NCI-H187 treated with DMSO at 0.1 percent for 48 hours (cell line): ENCODE measurements around the gene ABCC4.
"Not testable (repeated sequence)": the region's sequence is repeated elsewhere in the genome, so short reads cannot be mapped to it uniquely, and the experiment has no call there.

Experiments used
- DNase-seq: peaks from one replicate; lab custom pipeline; 2025; lab: John Stamatoyannopoulos, UW

The ABCC4 gene

GRCh38 chr13:95195146-95195545 is 106.1 kb downstream of the ABCC4 start:
- no peak for DNase-seq

- no peak for DNase-seq
Observed at GRCh38 chr13:95193509-95194230, 107.6 kb downstream of the ABCC4 start.

DNA sequence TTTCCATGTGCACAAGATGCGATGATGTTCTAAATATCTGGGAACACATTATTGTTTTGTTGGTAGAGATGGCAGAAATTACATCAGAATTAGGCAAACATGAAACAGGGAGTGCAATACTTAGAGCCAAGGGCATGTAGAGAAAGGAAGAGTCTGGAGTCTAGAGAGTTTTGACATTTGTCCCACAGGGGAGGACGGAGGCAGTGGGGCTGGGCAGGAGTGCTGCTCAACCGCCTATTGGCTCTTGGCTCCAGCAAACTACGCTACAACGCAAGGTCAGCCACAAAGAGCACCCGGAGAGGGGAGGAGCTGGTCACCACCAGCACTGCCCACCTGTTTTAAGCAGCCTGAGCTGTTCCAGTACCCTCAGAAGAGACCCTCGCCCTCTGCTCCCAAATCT is 108.3 kb downstream of the ABCC4 start:
- no peak for DNase-seq

DNA sequence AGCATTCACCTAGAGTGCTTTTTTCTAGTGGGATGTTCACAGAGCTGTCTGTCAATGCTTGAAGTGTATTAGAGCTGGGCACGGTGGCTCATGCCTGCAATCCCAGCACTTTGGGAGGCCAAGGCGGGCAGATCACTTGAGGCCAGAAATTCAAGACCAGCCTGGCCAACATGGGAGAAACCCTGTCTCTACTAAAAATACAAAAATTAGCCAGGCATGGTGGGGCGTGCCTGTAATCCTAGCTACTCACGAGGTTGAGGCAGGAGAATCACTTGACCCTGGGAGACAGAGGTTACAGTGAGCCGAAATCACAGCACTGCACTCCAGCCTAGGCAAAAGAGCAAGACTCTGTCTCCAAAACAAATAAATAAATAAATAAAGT is 108.7 kb downstream of the ABCC4 start:
- not testable (repeated sequence) for DNase-seq

DNA sequence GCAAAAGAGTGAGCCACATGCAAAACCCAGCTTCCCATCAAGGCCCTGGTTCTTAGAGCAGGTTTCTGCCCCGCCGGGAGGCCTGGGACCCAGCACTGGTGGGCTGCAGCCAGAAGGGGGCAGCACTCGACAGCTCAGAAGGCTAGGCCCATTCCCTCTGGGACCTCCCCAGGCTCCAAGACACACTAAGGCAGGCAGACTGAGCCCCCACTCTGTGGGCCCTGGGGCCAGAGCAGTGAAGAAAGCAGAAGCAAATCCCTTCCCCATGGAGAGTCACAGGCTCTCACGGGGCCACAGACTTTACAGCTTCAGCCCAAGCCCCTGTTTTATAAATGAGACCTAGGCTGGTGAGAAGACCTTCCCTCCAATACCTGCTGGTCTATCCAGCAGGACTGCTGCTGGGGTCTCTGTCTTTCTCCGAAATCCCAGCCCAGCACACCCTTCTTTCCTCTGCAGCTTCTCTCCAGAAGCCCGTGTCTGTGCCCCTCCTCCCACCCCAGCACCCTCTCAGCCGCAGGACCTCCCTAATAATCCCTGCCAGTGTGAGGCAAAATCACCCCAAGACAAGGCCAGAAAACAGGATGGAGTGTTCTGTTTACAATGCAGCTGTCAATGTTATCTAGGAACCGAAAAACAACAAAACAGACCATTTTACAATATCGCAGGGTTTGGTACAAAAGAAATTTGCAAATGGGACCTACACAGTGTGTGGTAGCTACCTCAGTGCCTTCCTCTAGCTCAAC is 109.3 kb downstream of the ABCC4 start:
- no peak for DNase-seq

- no peak for DNase-seq
Observed at GRCh38 chr13:95188128-95188527, 113.1 kb downstream of the ABCC4 start.

GRCh38 chr13:95185851-95186250 is 115.4 kb downstream of the ABCC4 start:
- DNase-seq, result no peak

DNA sequence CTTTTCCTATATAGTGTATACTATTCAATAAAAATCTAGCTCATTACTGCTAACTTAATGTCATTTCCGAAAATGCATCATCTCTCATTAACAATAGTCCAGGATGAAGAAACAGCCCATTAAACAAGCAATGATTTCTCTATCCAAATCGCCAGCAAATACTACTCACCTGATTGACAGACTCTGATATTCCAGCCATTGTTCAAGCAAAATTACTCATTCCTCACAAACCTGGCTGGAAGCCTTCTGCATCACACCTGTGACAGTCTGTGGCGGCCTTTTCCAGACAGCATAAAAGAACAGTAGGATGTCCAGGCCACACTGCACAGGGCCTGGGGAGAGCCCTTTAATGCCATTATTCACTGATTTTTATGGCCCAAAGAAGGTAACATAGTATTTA is 115.9 kb downstream of the ABCC4 start:
- no peak for DNase-seq

DNA sequence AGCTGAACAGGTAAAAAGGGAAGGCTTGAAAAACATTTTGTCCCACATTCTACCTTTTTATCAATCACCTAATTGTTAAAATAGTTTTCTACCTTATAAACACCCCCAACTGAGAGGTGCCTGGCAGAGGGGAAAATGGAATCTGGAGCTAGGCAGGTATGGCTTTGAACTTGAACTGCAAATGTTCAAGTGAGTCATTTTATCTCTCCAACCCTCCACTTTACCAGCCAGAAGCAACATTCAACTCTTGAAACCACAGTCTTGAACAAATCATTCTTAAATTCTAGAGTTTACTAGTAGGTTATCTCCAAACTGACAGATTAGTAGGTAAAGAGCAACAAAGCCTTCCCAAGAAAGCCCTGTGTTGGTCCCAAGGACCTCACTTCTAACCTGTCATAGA is 116.9 kb downstream of the ABCC4 start:
- no peak for DNase-seq

- no peak for DNase-seq
Observed at GRCh38 chr13:95182570-95183265, 118.5 kb downstream of the ABCC4 start.

DNA sequence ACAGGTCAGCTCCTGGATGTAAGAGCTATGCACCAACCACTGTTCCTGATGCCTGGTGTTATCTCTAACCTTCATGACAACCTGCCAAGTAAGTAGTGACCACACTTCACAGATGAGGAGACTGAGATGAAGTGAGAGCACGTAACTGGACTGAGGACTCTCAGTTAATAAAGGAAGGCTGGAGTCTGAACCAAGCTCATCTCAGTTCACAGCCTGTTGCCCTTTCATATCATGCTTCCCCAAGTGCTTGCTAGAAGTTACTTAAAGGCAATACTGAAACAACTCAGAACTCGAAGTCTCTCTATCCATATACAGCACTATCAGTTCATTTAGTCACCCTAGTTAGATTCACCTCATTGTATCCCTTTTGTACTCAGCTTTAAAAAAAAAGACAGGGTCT is 119.7 kb downstream of the ABCC4 start:
- DNase-seq, result no peak

- DNase-seq, result no peak
Observed at GRCh38 chr13:95180513-95181245, 120.6 kb downstream of the ABCC4 start.

GRCh38 chr13:95176611-95177259 is 124.5 kb downstream of the ABCC4 start:
- DNase-seq, result no peak

DNA sequence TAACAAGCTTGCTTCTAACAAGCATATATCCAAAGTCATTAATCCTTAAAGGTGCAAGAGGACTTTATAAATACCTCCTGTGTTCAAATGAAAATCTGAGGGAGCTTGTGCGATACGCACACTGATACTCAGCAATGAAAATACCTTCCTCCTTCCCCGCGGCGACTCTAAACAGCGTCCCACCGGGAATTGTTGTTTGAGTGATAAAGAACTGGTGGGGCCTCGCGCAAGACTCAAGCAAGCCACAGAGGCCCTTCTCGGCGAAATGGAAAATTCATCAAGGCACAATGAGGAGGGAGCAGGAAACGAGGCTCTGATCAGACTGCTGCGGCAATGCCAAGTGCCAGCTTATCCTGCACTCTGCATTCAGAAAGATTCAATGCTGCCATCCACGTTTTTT is 126.7 kb downstream of the ABCC4 start:
- DNase-seq, result no peak

DNA sequence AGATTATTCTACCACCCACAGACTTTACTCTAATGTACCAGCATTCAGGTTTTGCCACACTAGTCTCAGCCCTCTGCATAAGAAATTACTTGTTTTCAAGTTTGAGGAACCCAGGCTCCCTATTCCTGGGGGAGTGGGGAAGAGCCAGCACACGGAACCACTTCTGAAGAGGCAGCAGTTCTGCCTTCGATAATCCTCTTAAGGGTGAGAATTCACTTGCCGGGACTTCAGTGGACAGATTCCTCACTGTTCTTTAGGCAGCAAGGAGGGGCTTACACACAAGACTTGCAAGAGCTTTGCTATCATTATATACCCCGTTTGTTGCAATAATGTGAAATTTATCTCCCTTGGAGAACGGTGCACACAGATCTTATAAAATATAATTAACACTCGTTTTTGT is 133.1 kb downstream of the ABCC4 start:
- DNase-seq, result no peak

- not testable (repeated sequence) for DNase-seq
Observed at GRCh38 chr13:95167003-95167402, 134.2 kb downstream of the ABCC4 start.

- DNase-seq, result no peak
Observed at GRCh38 chr13:95164830-95165229, 136.4 kb downstream of the ABCC4 start.

GRCh38 chr13:95160112-95160906 is 140.9 kb downstream of the ABCC4 start:
- no peak for DNase-seq

DNA sequence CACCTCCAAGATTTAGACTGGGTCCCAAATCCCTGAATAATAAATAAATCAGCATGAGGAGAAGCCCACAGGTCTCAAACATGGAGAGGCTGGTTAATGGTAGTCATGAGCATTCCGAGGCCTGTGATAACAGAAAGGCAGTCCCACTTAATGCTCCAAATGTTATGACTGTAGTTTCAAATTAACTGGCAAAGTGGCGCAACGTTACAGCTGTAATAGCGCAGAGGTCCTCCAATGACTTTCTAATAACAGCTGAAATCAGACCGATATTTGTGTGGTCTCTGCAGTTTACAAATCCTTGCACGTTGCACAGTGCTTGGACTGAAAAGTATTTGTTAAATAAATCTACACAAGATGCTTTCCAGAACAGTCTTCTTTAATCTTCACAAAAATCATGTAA is 141.8 kb downstream of the ABCC4 start:
- DNase-seq, result no peak

DNA sequence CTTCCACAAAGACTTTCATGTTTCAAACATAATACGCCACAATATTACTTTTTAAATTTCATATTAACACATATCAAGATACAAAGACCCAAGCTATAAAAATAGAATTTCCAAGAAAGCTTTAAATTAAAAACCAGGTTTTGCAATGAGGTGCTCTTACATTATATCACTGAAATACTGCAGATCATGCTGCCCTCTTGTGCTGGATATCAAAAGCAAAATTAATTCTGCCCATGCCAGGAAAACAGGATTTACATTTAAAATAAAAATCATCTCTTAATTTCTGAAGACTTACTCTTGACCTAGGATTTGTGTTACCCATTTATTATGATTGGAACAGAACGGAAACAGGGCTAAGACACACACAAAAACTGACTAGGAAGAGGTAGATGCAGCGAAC is 145.0 kb downstream of the ABCC4 start:
- DNase-seq, result no peak

GRCh38 chr13:95155504-95155903 is 145.7 kb downstream of the ABCC4 start:
- no peak for DNase-seq
